ENCODE measurements around the gene KRTAP1-5.
"Not testable (repeated sequence)": the region's sequence is repeated elsewhere in the genome, so short reads cannot be mapped to it uniquely, and the experiment has no call there.

Gene KRTAP1-5, protein sequence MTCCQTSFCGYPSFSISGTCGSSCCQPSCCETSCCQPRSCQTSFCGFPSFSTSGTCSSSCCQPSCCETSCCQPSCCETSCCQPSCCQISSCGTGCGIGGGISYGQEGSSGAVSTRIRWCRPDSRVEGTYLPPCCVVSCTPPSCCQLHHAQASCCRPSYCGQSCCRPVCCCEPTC

DNA sequence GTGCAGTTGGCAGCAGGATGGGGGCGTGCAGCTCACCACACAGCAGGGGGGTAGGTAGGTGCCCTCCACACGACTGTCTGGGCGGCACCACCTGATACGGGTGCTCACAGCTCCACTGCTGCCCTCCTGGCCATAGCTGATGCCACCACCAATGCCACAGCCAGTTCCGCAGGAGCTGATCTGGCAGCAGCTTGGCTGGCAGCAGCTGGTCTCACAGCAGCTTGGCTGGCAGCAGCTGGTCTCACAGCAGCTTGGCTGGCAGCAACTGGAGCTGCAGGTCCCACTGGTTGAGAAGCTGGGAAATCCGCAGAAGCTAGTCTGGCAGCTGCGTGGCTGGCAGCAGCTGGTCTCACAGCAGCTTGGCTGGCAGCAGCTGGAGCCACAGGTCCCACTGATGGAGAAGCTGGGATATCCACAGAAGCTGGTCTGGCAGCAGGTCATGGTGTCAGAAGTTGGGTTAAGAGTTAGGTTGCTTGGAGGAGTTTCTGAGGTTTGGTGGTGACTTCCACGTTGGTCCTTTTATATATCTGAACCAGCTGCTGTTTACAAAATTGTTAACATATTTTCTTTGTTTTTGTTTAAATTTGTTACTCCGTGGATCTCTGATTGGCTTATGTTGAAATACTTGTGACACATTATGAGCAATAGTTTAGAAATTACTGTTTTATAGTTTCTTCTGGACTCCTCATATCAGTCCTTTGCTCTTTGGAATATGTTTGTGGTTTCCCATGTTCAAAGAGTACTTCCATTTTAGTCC lies at the start of gene KRTAP1-5:
KRTAP1-5 (minus strand) TSS at position 494 of the 757 bp plus-strand sequence; CDS start at position 441, 53 bp downstream.
- Mint-ChIP-seq H3K27ac (no peak within 1 kb of the TSS), H3K4me3 (no peak within 1 kb of the TSS), H3K4me1 (no peaks in the 10 kb centered on the region), H3K36me3 (no peaks in the 10 kb centered on the region), H3K27me3 (peaks cover 13% of the 10 kb centered on the region), H3K9me3 (peaks cover 2% of the 10 kb centered on the region)
- ATAC-seq (ENCODE audit: low read depth) (no peak), DNase-seq (ENCODE audit: low spot score in 2 of 2) (no peak)

DNA sequence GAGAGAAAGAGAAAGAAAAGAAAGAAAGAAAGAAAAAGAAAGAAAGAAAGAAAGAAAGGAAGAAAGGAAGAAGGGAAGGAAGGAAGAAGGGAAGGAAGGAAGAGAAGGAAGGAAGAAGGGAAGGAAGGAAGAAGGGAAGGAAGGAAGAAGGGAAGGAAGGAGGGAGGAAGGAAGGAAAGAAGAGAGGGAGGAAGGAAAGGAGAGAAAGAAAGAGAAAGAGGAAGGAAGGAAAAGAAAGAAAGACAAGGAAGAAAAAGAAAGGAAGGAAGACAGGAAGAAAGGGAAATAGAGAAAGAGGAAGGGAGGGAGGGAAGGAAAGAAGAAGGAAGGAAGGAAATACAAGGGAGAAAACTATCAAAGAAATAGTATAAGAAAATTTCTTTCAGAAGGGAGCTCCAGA lies 49.8 kb upstream of the KRTAP1-5 start:
- no peak for ATAC-seq (ENCODE audit: low read depth)
- no peak overlapping the region for H3K4me3 Mint-ChIP-seq
- no peak for DNase-seq (ENCODE audit: low spot score in 2 of 2)
- H3K4me1 Mint-ChIP-seq: no peaks in the 10 kb centered on the region
- no peaks in the 10 kb centered on the region for H3K36me3 Mint-ChIP-seq
- H3K27me3 Mint-ChIP-seq: peaks cover 12% of the 10 kb centered on the region
- no peak overlapping the region for H3K27ac Mint-ChIP-seq
- H3K9me3 Mint-ChIP-seq: peaks cover 9% of the 10 kb centered on the region

DNA sequence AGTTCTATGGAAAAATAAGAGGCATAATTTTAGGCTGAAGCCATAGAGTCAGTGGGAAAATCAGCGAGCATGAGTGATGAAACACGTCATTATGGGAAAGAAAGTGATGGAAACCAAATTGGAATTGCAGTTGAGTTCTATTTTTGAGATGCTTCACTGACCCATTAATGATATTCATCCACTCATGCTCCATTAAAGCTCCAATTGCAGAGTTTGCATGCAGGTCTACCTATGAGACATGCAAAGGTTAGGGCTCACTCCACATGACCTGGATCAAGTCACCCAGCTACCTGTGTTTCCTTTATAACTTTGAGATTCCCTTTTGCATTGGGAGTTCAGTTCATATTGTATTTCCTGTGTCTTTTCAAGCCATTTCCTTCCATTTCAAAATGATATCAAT lies 46.7 kb upstream of the KRTAP1-5 start:
- Mint-ChIP-seq H3K27ac (no peak overlapping the region), H3K9me3 (peaks cover 5% of the 10 kb centered on the region), H3K27me3 (peaks cover 10% of the 10 kb centered on the region), H3K4me1 (no peaks in the 10 kb centered on the region), H3K4me3 (no peak overlapping the region), H3K36me3 (no peaks in the 10 kb centered on the region)
- DNase-seq (ENCODE audit: low spot score in 2 of 2) (no peak), ATAC-seq (ENCODE audit: low read depth) (no peak)

DNA sequence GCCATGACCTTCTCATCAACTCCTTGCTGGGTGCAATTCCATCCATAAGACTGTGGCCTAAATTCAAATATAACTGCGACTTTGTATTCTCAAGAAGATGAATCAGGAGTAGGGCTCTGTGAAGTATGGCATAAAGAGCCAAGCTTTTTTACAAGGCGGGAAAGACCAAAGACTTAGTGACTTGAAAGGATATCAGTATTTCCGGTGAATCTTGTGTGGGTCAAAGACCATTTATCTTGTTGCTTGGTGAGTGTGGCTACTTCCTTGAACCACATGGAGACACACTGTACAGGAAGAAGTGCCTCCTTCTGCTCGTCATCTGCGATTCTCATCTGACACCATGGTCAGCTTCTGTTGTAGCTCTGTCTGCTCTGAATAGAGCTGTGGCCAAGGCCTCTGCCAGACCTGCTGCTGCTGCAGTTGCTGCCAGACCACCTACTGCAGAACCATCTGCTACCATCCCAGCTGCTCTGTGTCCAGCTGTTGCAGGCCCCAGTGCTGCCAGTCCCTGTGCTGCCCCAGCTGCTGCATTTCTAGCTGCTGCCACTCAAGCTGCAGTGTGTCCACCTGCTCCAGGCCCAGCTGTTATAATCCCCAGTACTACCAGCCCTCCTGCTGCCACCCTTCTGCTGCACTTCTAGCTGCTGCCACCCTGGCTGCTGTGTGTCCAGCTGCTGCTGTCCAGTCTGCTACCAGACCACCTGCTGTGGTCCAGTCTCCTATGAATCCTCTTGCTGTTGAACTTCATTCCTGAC lies 44.8 kb upstream of the KRTAP1-5 start:
- H3K27me3 Mint-ChIP-seq: peaks cover 14% of the 10 kb centered on the region
- H3K4me1 Mint-ChIP-seq: no peaks in the 10 kb centered on the region
- peaks cover 4% of the 10 kb centered on the region for H3K9me3 Mint-ChIP-seq
- no peak for ATAC-seq (ENCODE audit: low read depth)
- H3K27ac Mint-ChIP-seq: no peak overlapping the region
- no peaks in the 10 kb centered on the region for H3K36me3 Mint-ChIP-seq
- H3K4me3 Mint-ChIP-seq: no peak overlapping the region
- no peak for DNase-seq (ENCODE audit: low spot score in 2 of 2)

DNA sequence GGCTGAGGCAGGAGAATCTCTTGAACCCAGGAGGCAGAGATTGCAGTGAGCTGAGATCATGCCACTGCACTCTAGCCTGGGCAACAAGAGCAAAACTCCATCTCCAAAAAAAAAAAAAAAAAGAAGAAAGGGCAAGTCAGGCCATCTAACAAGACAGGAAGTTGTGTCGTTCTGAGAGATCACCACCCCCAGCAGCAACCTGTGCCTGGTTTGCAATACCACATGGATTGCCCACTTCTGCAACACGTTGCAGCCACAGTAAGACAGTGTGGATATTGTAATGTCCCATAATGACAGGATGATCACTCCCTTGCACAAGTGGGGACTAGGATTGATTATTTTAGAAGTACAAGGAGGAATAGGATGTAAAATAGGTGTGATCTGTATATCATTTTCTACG lies 42.0 kb upstream of the KRTAP1-5 start:
- no peaks in the 10 kb centered on the region for H3K9me3 Mint-ChIP-seq
- H3K4me1 Mint-ChIP-seq: no peaks in the 10 kb centered on the region
- H3K27ac Mint-ChIP-seq: no peak overlapping the region
- ATAC-seq (ENCODE audit: low read depth) (no peak), DNase-seq (ENCODE audit: low spot score in 2 of 2) (no peak)
- H3K27me3 Mint-ChIP-seq: peaks cover 14% of the 10 kb centered on the region
- H3K36me3 Mint-ChIP-seq: no peaks in the 10 kb centered on the region
- no peak overlapping the region for H3K4me3 Mint-ChIP-seq

DNA sequence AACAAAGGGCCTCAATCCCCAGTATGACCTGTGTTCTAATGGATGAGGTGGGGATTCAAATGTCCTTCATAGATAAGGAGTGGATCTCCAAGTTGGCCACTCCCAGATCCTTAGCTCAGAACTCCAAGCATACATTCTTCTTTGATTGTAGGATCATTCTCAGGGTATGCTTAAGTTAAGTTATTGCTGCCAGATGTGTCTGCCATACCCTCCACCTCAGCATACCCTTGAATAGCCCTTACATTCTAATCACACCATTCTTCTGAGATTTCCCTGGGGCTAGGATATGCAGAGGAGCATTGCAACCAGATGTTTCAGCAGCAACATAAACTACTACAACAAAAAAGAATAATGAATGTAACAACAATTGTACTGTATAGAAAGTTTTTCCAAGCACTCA lies 40.3 kb upstream of the KRTAP1-5 start:
- Mint-ChIP-seq H3K9me3 (no peaks in the 10 kb centered on the region), H3K4me3 (no peak overlapping the region), H3K27ac (no peak overlapping the region), H3K36me3 (no peaks in the 10 kb centered on the region), H3K27me3 (peaks cover 16% of the 10 kb centered on the region), H3K4me1 (no peaks in the 10 kb centered on the region)
- no peak for DNase-seq (ENCODE audit: low spot score in 2 of 2)
- ATAC-seq (ENCODE audit: low read depth): no peak

DNA sequence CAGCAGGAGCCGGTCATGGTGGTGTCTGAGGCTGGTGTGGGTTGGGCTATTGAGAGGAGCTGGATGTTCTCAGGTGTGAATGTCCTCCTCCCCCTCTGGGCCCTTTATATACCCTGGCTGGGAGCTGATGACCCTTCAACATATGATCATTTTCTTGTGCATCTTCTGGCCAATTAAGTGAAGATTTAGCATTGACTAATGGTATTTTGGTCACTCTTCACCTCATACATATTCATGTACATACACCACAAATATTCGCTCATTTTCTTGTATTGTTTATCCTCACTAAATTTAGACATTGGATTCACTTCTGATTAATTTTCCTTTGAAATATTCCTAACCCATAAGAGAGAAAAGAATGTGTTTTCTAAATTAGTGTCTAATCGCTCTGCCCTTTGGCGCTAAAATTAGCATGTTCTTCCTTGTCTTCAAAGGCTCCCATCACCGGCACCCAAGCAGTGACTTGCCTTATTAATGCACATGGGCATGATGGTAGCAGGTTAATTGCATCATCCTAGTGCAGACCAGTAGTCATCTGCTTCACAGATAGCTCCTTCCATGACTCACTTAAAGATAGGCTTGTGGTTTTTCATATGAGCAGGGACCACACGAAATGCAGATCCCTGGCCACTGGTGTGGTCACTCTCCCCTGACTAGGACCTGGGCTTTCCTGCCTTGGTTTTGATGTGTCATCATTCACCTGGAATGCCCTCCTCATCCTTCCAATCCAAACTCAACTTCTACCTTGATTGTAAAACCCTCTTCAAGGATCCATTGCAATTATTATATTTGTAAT lies 39.0 kb upstream of the KRTAP1-5 start, which contains the start of gene KRTAP2-4:
KRTAP2-4 (minus strand) TSS at position 51 of the 796 bp plus-strand sequence; CDS start at position 17, 34 bp downstream.
- H3K4me1 Mint-ChIP-seq: no peaks in the 10 kb centered on the region
- no peak within 1 kb of the TSS for H3K27ac Mint-ChIP-seq
- no peak within 1 kb of the TSS for H3K4me3 Mint-ChIP-seq
- no peaks in the 10 kb centered on the region for H3K9me3 Mint-ChIP-seq
- DNase-seq (ENCODE audit: low spot score in 2 of 2) (no peak), ATAC-seq (ENCODE audit: low read depth) (no peak)
- H3K36me3 Mint-ChIP-seq: no peaks in the 10 kb centered on the region
- peaks cover 13% of the 10 kb centered on the region for H3K27me3 Mint-ChIP-seq

DNA sequence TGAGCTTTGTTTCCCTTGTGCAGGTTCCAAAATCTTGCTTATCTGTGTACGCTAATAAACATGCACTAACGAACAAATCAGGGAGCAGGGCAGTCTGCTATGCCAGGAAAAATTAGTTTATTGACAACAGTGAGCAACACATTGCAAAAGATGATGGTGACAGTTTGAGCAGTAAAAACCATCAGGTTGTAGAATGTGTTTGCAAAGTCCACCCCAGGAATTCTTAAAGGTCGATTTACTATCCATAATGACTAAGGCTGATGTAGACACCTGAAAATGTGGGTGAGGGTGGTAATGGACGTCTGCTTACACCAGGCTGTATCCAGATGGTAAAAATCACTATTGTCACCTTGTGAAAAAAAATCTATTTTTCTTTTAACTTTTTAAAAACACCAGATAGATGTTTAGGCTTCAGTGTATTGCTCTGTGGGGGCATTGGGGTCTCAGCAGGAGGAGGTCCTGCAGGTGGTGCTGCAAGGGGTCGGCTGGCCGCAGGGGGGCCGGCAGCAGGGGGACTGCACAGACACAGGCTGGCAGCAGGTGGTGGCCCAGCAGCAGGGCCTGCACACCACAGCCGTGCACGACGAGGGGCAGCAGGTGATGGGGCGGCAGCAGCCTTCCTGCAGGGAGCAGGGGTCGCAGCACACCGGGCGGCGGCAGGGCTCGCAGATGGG lies 38.1 kb upstream of the KRTAP1-5 start:
- not testable (repeated sequence) for H3K36me3 Mint-ChIP-seq; DNase-seq (ENCODE audit: low spot score in 2 of 2); H3K4me1 Mint-ChIP-seq; H3K9me3 Mint-ChIP-seq; ATAC-seq (ENCODE audit: low read depth); H3K4me3 Mint-ChIP-seq; H3K27ac Mint-ChIP-seq
- H3K27me3 Mint-ChIP-seq: peaks cover 19% of the 10 kb centered on the region

DNA sequence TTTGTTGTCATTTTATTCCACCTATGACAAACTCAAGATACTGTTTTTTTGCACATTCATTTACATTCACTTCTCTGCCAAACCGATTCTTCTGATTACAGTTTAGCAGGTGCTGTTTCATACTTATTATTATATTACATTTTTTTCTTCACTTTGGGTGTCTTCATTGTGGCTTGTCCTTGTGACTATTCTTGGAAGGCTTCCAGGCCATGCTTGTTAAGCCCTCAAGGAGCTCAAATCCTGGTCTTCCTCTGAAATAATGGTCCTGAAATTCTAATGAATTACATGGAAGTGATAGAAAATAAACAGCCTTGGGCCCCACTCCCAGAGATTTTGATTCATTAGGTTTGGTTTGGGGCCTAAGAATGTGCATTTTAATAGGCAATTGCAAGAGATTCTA lies 37.3 kb upstream of the KRTAP1-5 start:
- Mint-ChIP-seq H3K27ac (no peak overlapping the region), H3K36me3 (no peaks in the 10 kb centered on the region)
- no peak for DNase-seq (ENCODE audit: low spot score in 2 of 2)

DNA sequence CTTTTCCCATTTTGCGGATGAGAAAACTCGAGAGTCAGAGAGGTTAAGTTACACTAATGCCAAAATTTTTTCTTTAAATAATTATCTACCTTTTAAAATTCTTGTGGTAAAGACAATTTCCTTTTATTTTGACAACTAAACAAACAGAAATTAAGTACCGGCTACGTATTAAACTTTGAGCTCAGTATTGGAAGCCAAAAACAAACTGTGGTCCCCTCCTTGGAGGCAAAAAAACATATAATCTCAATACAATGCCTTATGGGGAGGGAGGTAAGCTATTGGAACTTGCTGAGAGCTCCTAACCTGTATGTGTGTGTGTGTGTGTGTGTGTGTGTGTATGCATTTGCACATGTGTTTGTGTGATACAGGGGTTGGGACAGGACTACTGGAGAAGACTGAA lies 36.4 kb upstream of the KRTAP1-5 start:
- DNase-seq (ENCODE audit: low spot score in 2 of 2) (no peak), ATAC-seq (ENCODE audit: low read depth) (no peak)
- no peak overlapping the region for H3K27ac Mint-ChIP-seq
- H3K9me3 Mint-ChIP-seq: no peaks in the 10 kb centered on the region
- no peak overlapping the region for H3K4me3 Mint-ChIP-seq
- no peaks in the 10 kb centered on the region for H3K36me3 Mint-ChIP-seq
- peaks cover 20% of the 10 kb centered on the region for H3K27me3 Mint-ChIP-seq
- H3K4me1 Mint-ChIP-seq: no peaks in the 10 kb centered on the region

More for the DNA sequence above, 37.3 kb upstream of the KRTAP1-5 start:
- no peaks in the 10 kb centered on the region for H3K9me3 Mint-ChIP-seq
- H3K4me3 Mint-ChIP-seq: no peak overlapping the region
- H3K27me3 Mint-ChIP-seq: peaks cover 20% of the 10 kb centered on the region
- no peak for ATAC-seq (ENCODE audit: low read depth)
- H3K4me1 Mint-ChIP-seq: no peaks in the 10 kb centered on the region

DNA sequence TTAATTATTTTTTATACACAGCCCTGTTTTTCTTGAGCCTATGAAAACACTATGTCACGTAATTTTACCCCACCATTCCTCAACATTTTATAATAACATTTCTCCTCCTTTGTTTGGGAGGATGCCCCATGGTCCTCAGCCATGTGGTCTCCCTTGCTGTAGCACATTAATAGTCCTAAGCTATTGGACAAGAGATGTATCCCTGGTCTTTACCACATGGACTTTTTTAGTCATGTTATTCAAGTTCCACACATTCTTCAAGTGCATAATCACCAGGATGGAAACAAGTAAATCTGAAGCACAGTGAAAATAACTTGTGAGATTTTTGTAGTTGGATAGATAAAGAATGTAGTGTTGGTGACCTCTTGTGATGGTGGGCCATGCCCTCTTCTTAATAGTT lies 35.0 kb upstream of the KRTAP1-5 start:
- H3K4me3 Mint-ChIP-seq: no peak overlapping the region
- ATAC-seq (ENCODE audit: low read depth): no peak
- no peak overlapping the region for H3K27ac Mint-ChIP-seq
- H3K9me3 Mint-ChIP-seq: peaks cover 2% of the 10 kb centered on the region
- no peak for DNase-seq (ENCODE audit: low spot score in 2 of 2)
- peaks cover 2% of the 10 kb centered on the region for H3K36me3 Mint-ChIP-seq
- H3K27me3 Mint-ChIP-seq: peaks cover 25% of the 10 kb centered on the region
- no peaks in the 10 kb centered on the region for H3K4me1 Mint-ChIP-seq

DNA sequence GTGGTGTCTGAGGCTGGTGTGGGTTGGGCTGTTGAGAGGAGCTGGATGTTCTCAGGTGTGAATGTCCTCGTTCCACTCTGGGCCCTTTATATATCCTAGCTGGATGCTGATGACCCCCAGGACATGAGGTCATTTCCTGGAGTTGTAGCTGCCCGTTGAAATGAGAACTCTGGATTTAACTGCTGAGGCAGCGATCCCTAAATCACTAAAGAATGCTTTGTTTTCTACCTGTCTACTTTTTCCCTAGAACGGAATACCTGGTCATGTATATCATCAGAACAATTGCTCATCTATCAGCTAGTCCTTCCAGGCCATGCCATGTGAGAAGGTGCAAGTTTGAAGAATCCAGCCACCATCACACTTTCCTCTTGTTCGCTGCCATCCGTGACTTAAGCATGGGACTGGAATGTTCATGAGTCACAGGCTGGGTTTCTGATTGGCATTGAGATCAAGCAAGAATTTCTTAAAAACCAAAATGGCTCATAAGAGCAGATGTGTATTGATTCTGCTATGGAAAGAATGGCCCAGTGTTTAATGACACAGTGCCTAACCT lies 33.1 kb upstream of the KRTAP1-5 start, which contains the start of gene KRTAP2-3:
KRTAP2-3 (minus strand) TSS at position 63 of the 553 bp plus-strand sequence. CDS start 64 bp downstream, outside the sequence.
- H3K27me3 Mint-ChIP-seq: peaks cover 21% of the 10 kb centered on the region
- no peak for DNase-seq (ENCODE audit: low spot score in 2 of 2)
- no peak for ATAC-seq (ENCODE audit: low read depth)

More for the DNA sequence above, 33.1 kb upstream of the KRTAP1-5 start, which contains the start of gene KRTAP2-3:
- Mint-ChIP-seq H3K36me3 (peaks cover 2% of the 10 kb centered on the region), H3K27ac (no peak within 1 kb of the TSS), H3K4me3 (no peak within 1 kb of the TSS), H3K9me3 (peaks cover 2% of the 10 kb centered on the region), H3K4me1 (no peaks in the 10 kb centered on the region)

All from memory B cell (primary cell).